Mammary epithelial cell (primary cell): ENCODE measurements around the gene TIFAB.

Experiments used
- EZH2 ChIP-seq: IDR thresholded peaks from 2 replicates; pipeline ENCODE4 v1.6.1; 2012; ENCODE audit warnings: low read length, inconsistent platforms, borderline replicate concordance
- TF ChIP-seq, protein P1 (sequence below), 2 donors: IDR thresholded peaks in 1 of 2; conservative IDR thresholded peaks in 1 of 2; 2 replicates each; pipeline ENCODE4 v1.5.1; 2011 to 2012; ENCODE audit warnings: inconsistent platforms in 2 of 2, low read length in 2 of 2, mild to moderate bottlenecking in 2 of 2, control low read depth in 1 of 2, low read depth in 1 of 2; ENCODE audit not compliant: insufficient read depth in 1 of 2; ENCODE audit errors: extremely low read depth in 1 of 2

DNA sequence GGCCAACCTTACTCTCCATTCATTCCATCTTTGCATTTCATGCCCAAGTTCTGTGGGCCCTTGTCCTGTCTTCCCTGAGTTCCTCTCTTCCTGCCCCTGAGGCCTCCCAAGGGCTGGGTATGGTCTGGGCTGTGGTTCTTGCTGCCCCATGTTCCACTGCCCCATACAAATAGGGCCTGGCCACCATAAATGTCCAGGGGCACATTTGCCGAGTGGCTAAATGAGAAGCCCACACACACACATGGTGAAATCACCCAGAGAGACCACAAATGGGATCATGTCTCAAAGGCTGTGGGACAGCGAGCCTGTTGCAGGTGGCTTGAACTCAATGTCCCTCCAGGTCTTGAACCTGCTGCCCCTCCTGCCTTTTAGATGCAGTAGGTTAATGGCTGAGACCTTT, 1.2 kb downstream of the TIFAB start:
- TF ChIP-seq, protein P1, sequence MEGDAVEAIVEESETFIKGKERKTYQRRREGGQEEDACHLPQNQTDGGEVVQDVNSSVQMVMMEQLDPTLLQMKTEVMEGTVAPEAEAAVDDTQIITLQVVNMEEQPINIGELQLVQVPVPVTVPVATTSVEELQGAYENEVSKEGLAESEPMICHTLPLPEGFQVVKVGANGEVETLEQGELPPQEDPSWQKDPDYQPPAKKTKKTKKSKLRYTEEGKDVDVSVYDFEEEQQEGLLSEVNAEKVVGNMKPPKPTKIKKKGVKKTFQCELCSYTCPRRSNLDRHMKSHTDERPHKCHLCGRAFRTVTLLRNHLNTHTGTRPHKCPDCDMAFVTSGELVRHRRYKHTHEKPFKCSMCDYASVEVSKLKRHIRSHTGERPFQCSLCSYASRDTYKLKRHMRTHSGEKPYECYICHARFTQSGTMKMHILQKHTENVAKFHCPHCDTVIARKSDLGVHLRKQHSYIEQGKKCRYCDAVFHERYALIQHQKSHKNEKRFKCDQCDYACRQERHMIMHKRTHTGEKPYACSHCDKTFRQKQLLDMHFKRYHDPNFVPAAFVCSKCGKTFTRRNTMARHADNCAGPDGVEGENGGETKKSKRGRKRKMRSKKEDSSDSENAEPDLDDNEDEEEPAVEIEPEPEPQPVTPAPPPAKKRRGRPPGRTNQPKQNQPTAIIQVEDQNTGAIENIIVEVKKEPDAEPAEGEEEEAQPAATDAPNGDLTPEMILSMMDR (conservative IDR thresholded peaks at IDR 0.05 in 1 of 2, IDR thresholded peaks at IDR 0.05 in 1 of 2; ENCODE audit: extremely low read depth in 1 of 2, insufficient read depth in 1 of 2, low read depth in 1 of 2, low read length in 2 of 2): no peak
- no peak for TF ChIP-seq EZH2
